ENCODE results near the gene CRHR2.
"Not testable (repeated sequence)": the region's sequence is repeated elsewhere in the genome, so short reads cannot be mapped to it uniquely, and the experiment has no call there.

Gene CRHR2

DNA sequence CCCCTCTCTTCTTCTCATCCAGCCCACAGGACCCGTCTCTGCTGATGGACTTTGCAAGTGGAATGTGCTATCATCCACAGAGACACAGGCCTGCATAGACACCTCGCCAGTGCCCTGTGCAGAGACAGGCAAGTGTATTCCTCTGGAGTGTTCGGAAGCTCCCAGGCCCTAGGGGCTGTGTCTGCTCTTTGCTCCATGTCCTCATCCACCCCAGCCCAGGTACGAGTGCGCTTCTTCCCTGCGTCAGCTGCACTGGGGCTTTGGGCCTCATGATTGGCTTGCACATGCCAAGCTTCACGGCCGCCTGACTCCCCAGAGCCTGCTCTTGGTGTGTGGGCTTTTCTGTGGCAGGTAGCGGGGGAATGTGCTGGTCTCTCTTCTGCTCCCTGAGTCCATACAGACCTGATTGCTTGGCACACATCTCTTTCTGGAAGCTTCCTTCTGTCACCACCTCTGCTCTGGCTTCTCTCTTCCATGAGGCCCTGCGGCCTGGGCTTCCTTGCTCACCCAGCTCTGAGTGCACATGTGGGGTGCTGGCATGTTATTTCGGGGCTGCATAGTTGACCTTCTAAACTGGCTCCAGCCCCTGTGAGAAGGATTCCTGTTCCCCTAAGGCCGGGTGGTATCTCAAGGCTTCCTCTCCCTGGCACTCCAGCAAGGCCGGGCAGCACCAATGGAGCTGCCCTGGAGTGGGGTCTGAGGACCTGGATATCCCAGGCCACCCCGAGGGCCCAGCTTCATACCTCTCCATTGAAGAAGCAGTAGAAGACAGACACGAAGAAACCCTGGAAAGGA is 27.8 kb downstream of the CRHR2 start:
- DNase-seq (ENCODE audit: low read depth): no peak

DNA sequence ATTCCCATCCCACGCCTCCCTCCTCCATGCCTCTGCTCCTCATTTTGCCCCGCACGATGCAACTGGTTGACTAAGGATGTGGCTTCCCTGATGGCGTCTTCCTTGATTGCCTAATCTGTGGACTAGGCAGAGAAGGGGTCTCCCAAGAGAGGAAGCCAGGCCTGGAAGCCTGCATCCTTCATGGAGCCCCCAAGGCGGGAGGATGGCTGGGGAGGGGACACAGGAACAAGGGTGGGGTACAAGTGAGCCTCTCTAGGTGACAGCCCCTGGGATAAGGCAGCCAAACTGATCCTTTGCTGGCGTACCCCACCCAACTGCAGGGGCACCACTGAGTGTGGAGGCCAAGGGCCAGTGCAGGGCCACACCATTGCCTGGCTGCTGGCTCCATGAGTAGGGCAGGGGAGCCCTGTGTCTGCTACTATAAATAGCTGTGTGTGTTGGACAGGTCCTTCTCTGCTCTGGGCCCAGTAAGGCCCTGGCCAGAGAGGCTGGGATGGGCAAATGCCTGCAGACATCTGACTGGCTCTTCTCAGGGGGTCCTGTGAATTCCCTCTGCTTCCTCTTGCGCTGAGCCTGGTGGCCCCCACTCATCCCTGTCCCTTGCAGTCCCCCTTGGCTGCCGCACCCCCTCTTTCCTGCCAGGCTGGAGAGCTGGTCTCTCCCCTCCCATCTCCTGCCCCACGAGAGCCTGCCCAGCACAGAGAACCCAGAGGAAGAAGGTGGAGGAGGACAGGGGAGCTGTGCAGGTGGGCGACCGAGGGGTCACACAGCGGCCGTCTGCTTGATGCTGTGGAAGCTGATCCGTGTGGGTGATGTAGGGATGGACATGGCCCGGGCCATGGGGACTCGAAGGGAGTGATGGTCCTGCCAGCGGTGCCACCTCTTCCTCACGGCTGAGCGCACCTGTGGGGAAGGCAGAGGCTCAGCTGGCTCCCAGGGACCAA is 29.3 kb downstream of the CRHR2 start:
- no peak for DNase-seq (ENCODE audit: low read depth)

DNA sequence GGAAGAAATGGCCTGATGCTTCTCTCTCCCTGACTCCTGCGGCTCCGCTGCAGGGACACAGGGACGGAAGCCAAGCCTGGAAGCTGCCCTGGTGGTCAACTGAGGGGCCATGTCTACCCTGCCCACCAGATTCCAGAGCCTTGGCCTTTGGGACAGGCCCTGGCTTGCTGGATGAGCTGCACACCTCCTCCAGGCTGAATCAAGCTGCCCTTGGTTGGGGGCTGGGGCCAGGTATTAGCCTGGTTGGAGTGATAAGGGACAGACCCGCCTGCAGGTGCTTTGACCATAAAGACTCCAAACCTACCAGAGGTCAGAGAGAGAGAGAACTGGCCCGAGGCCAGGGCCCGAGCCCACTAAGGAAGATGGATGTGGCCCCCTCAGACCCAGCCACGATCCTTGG is 30.1 kb downstream of the CRHR2 start:
- DNase-seq (ENCODE audit: low read depth): no peak

DNA sequence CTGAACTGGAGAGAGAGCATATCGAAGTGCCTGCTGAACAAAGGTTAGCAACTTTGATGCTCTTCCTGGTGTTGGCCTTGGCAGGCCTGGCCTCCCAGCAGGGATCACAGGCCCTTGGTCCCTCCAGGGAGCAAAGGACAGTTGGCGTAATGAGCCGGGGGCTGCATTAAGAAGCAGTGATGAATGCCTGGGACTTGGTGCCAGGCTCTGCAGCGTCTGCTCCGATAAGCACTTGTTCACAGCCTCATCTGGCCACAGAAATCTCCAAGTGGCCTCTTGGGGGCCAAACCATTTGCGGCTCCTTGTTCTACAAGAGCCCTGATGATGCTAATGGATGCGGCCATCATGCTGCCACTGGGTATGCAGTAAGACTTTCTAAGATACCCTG is 31.8 kb downstream of the CRHR2 start:
- DNase-seq (ENCODE audit: low read depth): no peak

DNA sequence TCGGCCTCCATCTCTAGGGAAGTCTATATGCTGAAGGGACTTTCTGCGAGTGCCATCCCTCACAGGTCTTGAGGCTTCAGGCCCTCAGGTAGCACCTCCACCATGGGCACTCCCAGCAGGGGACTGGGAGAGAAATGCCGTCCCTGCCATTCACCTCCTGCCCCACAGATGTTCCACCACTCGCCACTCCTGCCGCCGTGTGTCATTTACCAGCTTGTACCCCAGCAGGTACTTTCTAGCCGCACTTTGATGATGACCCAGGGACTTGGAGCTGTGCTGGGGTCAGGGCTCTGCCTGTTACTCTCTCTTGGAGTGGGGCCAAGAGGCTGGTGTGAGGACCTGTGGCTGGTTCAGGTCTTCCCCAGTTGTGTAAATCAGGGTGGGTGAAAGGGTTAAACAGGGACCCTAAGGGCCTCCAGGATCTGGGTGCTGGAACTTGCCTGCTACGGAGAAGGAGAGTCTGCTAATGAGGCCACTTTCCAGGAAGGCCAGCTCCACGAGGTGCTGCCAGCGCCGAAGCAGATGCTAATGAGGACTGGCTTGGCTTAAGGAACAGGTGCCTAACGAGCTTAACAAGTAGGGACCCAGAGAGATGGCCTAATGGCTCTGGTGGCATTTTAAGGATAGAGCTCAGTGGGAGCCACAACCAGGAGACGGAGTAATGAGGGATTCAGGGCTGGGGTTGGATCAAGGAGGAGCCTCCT is 32.4 kb downstream of the CRHR2 start:
- no peak for DNase-seq (ENCODE audit: low read depth)

DNA sequence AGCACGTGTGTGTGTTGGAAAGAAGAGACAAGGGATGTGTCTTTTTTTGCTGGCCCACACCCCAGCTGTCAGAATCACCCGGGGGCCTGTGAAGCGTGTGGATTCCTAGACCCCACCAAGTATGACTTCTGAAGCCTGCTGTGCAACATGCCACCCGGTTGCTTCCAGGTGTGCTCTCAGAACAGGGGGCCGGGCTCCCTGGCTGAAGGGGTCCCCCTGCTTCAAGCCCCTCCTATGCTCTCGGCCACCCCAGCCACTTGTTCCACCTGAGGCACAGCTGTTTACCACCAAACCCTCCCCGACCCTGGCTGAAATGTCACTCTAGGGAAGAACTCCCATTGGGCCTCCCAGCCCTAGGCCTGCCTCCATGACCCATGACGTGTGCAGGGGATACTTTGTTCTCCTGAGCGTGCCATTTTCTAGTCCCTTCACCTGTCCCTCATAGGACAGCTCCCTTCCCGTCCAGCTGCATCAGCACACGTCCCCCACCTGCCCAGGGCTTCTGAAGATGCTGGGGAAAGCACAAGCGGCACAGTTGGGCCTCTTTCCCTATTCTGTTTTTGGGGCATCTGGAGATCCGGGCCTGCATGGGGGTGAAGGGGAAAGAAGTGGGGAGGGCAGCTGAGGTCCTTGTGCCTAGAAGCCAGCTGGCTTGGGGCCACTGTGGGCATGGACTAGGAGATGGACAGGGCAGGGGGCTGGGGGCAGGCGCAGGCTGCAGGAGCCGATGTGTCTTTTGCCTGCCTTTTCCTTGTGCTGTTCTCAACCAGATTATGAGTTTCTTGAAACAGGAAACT is 33.3 kb downstream of the CRHR2 start:
- no peak for DNase-seq (ENCODE audit: low read depth)

DNA sequence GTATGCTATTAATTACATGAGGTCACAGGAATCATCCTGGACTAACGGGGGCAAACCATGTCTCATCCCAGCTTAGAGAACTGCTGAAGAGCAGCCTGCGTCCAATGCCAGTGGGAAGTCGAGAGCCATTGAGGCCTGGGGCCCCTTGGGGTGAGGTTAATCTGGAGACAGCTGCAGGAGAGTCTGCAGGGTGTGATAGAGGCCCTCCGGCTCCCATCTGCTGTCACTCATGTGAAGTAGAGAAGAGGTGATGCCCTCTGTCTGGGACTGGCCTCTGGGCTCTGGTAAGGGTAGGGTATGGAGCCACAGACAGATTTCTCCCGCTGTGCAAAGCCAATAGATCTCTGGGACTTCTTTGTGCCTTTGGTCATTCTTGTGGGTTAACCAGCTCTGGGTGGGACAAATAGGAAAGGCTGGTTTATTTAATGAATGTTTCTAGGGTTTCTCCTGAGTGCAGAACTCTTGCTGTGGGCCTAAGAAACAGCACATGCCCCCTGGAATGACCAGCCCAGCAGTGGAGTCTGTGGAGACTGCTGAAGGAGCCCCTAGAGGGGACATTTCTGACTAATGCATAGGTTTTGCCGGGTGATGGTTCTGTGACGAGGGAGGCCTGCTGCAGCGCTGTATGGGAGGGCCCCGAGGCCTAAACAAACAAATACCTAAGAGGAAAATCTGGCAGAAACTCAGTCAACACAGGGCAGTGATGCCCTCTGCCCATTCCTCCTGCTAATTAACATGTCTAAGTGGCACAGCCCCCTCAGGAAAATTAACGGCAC is 34.5 kb downstream of the CRHR2 start:
- no peak for DNase-seq (ENCODE audit: low read depth)

DNA sequence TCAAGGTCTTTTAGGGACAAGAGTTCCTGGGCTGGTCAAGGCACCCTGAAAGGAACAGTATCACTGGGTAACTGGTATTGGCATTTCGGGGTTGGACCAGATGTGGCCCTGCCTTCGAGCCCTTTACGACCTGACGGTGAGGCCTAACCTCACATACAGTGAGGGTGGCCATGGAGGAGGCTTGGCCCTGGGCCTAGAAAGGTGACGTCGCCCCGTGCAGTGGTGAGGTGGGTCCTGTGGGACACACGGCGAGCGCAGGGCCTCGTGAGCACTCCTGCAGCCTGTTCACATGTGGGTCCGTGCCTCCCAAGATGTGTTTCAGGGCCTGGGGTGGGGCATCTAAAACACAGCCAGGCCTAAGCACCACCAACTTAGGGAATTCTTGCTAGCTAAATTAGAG is 36.1 kb downstream of the CRHR2 start:
- DNase-seq (ENCODE audit: low read depth): no peak

DNA sequence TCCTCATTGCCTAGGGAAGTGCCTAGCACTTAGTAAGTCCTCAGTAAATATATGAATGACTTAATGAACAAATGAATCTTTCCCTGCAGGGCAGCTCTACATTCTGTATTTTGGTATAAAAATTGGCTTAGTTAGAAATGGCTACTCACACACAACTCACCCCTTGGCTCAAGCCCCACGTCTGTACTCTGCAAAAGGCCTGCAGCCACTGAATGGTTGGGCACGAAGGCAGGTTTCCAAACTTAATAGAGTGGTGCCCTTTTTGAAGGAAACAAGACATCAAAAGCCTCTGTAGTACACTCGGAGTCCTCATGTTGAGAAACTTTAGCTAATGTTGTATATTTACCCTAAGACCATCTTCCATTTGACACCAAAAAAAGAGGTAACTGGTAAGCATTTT is 36.6 kb downstream of the CRHR2 start:
- DNase-seq (ENCODE audit: low read depth): no peak

DNA sequence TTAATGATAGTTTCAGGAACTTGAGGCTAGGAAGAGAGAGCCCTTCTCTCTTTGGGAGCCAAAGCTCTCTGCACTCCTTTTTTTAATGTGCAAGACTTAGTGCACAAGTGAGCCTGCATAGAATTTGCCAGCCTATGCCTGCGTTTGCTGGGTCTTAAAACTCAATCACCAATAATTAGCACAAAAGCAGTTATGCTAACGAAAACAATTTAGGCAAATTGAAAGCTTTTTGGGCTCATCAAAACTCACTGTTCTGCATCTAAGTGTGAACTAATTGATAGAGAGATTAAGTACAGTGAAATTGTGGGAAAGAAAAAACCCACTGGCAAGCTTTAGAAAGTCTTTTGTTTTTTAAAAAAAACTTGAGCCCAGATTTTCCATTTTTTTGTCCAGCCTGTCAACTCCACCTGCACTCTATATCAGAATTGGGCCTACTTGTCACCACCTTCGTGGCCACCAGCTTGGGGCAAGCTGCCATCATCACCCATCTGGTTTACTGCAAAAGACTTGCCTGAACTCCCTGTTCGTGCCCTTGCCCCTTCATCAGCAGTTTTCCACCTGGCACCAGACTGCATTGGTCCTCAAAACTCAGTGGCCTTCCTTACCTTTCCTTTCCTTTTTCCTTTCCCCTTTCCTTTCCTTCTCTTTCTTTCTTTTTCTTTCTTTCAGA is 37.8 kb downstream of the CRHR2 start:
- no peak for DNase-seq (ENCODE audit: low read depth)

DNA sequence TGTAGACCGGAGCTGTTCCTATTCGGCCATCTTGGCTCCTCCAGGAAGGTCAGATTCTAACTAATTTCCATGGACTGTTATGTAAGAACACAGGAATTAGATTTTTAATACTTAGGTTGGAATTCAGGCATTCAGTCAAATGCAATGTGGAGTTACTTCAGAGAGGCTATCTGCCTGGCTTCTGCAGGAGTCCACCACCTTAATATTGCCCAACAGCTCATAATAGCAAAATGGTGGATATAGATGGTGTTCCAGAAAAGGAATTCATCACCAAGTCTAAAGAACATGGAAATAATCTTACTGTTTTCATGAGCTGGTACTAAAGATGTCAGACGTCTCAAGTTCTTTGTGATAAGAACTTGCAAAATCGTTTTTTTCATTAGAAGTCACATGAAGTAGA is 39.5 kb downstream of the CRHR2 start:
- no peak for DNase-seq (ENCODE audit: low read depth)

DNA sequence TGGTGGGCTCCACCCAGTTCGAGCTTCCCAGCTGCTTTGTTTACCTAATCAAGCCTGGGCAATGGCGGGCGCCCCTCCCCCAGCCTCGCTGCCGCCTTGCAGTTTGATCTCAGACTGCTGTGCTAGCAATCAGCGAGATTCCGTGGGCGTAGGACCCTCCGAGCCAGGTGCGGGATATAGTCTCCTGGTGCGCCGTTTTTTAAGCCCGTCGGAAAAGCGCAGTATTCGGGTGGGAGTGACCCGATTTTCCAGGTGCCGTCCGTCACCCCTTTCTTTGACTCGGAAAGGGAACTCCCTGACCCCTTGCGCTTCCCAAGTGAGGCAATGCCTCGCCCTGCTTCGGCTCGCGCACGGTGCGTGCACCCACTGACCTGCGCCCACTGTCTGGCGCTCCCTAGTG is 39.9 kb downstream of the CRHR2 start:
- not testable (repeated sequence) for DNase-seq (ENCODE audit: low read depth)

DNA sequence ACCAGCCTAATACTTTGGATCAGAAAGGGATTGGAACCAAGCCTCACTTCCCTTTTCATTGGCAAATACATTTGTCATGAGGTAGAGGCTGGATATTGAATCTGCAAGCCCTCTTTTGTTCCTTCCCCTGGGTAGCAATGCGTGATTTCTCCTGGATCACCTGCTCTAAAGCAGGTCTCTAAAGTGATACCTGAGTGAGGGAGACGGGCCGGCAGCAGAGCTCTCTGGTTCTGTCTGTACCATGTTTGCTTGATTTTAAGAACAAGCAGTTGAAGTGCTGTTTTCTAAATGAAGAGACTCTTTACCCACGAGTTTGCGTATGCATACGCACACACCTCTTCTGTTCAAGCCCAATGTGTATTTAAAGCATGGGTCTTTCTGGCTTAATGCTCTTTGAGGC is 46.5 kb downstream of the CRHR2 start:
- DNase-seq (ENCODE audit: low read depth): no peak

DNA sequence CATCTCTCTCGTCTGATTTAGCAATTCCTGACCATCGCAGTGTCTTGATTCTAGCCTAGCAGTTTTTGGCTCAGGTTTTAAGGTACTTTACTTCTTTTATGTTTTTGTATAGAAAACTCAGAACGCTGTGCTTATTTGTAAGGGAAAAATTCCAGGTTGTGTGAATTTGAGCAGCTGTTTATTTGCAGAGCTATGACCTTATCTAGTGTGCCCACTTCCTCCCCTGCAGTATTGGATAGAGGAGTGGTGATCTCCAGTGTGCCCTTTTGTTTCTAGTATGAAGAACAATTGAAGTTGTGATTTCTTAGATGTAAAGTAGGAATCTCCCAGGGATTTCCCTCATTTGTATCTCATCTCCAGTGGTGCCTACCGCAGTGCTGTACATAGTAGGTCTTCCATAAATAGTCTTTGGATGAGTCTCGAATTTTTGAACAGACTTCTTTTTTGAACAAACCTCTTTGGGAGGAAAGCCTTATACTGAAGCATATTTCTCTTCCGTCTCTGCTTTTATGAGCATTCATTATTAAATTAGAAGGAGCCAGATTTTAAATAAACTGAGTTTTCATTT is 47.5 kb downstream of the CRHR2 start:
- no peak for DNase-seq (ENCODE audit: low read depth)

DNA sequence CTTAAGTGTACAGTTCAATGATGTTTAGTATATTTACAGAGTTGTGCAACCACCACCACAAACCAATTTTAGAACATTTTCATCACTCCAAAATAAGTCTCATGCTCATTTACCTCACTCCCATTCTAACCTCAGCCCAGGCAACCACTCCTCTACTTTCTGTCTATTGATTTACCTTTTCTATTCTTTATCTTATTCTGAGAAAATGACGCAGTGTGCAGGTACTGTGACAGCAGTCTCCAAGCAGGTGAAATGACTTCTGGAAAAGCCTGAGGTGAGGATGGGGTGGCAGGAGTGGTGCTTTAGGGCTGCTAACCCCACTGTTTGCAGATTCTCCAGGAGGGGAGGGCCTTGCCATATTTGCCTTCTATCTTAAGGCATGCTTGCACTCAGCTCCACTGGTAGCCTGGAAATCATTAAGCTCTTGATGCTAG is 48.0 kb downstream of the CRHR2 start:
- no peak for DNase-seq (ENCODE audit: low read depth)

DNA sequence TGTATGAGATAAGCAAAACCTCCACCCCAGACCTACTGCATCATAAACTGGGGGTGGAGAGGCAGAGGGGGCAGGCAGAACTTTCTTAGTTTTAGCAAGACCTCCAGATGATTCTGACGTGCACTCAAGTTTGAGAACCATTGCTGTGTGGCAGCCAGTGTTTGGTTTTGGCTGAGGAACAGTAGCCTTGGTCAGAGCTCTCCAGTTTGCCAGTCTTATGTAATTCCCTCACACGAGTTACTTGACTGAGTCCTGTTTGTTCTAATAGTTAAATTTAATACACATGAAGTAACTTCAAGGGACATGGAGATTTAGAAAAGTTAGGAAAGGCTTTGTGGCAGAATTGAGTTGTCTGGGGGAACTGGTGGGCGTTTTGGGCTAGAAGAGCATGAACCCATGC is 49.0 kb downstream of the CRHR2 start:
- DNase-seq (ENCODE audit: low read depth): no peak

DNA sequence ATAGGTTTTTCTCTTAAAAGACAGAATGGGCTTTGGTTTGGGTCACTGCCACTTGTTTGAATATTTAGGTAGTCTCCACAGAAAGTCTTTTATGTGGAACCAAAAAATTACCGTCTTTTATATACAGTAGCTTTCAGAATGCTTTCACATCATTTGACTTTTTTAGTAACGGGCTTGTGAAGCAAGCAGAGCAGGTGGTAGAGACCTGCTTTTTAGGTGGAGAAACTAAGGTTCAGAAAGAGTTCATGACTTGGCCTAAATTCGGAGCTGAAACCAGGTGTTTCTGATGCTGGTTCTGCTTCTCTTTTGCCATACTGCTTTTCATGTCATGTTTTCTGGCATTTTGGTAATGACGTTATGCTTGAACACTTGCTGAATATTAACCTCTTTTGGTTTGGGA is 51.3 kb downstream of the CRHR2 start:
- DNase-seq (ENCODE audit: low read depth): no peak

DNA sequence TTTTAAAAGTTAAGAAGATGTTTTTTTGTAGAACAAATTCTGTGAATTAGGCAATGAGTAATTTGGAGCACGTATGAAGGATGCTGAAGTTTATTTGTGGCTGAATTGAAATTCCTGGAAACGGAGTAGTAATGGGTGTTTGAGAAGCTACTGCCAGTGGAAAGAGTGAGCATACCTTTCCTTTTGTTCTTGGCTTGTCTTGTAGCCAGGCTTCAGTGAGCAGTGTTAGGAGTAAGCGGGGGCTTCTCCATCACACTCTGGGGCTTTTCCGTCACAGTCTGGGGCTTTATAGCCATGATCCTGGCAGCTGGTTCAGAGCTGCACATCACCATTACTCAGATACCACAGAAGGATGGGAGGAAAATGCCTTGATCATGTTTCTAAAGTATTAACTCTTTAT is 55.2 kb downstream of the CRHR2 start:
- DNase-seq (ENCODE audit: low read depth): no peak

DNA sequence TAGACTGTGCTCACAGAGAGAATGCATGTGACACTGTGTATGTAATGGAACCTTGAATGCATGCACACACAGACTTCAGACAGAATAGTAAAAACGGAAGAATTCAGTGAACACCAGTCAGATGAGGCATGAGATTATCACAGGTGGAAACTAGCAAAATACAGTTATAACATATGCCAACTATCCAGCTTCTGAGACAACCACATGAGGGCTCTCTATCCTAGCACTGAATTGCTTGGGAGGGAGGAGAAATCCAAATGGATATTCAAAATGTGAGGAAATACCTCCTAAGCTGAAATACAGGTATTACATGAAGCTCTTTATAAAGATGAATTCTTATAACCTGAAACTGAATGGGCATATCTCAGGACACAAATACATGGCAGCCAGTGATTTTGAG is 57.0 kb downstream of the CRHR2 start:
- DNase-seq (ENCODE audit: low read depth): no peak

DNA sequence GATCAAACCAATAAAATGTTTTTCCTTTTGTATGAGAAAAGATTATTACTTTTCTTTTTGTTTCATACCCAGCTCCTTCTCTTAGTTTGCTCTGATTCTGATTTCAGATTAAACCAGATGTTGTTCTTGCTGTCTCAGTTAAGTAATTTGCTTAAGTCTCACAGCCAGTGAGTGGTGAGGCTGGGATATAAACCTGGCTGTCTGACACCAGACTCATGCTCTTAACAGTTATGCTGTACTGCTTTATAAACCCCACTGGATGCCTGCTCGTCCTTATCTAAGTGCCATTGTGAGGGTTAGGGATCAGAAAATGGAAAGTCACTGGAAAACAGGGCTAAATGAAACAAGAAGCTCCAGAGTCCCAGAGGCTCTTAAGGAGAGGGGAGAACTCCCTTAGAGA is 63.3 kb downstream of the CRHR2 start:
- no peak for DNase-seq (ENCODE audit: low read depth)
